MM.1S (cell line): ENCODE results near the gene TBX1.

Experiments
- EZH2 ChIP-seq: fragments of 300-600 bp; sonication (generic); optimal IDR thresholded peaks from 2 replicates; pipeline ENCODE3; 2017; ENCODE audit warnings: low read depth, mild to moderate bottlenecking, antibody characterized with exemption, low read length, mixed read lengths
- TF ChIP-seq, protein P1 (sequence below): fragments of 300-600 bp; sonication (generic); IDR thresholded peaks from 2 replicates; pipeline ENCODE4 v1.5.1; 2016; ENCODE audit warnings: antibody characterized with exemption, low read length, mixed read lengths

DNA sequence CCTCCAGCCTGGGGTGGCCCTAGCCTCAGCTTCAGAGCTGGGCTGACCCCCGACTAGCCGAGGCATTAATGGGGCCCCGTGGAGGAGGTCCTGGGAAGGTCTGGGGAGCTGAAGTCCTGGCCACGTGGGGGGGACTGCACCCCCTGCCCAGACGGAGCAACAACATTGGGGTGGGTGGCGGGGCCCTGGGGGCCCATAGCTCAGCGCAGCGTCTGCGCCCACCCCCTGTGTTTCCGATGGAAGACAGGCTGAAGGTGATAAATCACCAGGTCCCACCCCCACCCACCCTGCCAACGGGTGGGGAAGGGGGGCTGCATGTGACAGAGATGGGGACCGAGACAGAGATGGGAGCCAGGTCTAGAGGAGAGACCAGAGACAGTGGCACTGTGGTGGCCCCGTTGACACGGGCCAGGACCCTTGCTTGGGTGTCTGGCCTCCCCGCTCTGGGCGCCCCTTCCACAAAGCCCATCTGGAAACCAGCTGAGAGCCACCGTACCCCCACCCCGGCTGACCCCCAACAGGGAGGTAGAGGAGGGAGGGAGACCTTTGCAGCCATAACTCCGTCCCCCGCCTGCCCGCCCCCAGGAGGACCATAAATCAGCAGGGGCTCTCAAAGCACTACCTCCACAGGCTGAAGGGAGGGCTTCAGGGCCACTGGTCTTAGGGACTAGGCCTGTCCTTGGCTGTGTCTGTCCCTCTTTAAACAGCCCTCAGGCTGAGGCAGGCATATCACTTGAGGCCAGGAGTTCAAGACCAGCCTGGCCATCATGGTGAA lies 29.0 kb upstream of the TBX1 start:
- TF ChIP-seq, protein P1, sequence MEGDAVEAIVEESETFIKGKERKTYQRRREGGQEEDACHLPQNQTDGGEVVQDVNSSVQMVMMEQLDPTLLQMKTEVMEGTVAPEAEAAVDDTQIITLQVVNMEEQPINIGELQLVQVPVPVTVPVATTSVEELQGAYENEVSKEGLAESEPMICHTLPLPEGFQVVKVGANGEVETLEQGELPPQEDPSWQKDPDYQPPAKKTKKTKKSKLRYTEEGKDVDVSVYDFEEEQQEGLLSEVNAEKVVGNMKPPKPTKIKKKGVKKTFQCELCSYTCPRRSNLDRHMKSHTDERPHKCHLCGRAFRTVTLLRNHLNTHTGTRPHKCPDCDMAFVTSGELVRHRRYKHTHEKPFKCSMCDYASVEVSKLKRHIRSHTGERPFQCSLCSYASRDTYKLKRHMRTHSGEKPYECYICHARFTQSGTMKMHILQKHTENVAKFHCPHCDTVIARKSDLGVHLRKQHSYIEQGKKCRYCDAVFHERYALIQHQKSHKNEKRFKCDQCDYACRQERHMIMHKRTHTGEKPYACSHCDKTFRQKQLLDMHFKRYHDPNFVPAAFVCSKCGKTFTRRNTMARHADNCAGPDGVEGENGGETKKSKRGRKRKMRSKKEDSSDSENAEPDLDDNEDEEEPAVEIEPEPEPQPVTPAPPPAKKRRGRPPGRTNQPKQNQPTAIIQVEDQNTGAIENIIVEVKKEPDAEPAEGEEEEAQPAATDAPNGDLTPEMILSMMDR = no peak
- TF ChIP-seq EZH2 = no peak
